IPS-15b (cell line): ENCODE measurements around the gene ASIP.
"Not testable (repeated sequence)": the region's sequence is repeated elsewhere in the genome, so short reads cannot be mapped to it uniquely, and the experiment has no call there.

Experiments used
- H3K27me3 ChIP-seq: one replicate; pipeline ENCODE4 v1.6.1; 2013; ENCODE audit warnings: low read length; ENCODE audit not compliant: control insufficient read depth, insufficient read depth
- H3K36me3 ChIP-seq: one replicate; pipeline ENCODE4 v1.6.1; 2013; ENCODE audit warnings: low read length; ENCODE audit not compliant: control insufficient read depth, insufficient read depth
- H3K4me1 ChIP-seq: one replicate; pipeline ENCODE4 v1.6.1; 2013; ENCODE audit warnings: mild to moderate bottlenecking, low read length; ENCODE audit not compliant: control insufficient read depth, insufficient read depth
- H3K4me3 ChIP-seq: one replicate; pipeline ENCODE4 v1.5.1; 2013; ENCODE audit warnings: low read depth, low read length
- H3K9ac ChIP-seq: one replicate; pipeline ENCODE4 v1.6.1; 2013; ENCODE audit warnings: low read depth, mild to moderate bottlenecking, low read length
- H3K9me3 ChIP-seq: one replicate; pipeline ENCODE4 v1.6.1; 2013; ENCODE audit warnings: mild to moderate bottlenecking, low read length; ENCODE audit not compliant: control insufficient read depth, insufficient read depth

Gene ASIP

GRCh38 chr20:34293119-34293518 lies 51.9 kb downstream of the ASIP start:
- no peaks in the 10 kb centered on the region for H3K9me3 ChIP-seq
- H3K27me3 ChIP-seq, result no peaks in the 10 kb centered on the region
- peaks cover 61% of the 10 kb centered on the region for H3K36me3 ChIP-seq
- no peak overlapping the region for H3K9ac ChIP-seq
- no peaks in the 10 kb centered on the region for H3K4me1 ChIP-seq
- H3K4me3 ChIP-seq, result no peak overlapping the region

DNA sequence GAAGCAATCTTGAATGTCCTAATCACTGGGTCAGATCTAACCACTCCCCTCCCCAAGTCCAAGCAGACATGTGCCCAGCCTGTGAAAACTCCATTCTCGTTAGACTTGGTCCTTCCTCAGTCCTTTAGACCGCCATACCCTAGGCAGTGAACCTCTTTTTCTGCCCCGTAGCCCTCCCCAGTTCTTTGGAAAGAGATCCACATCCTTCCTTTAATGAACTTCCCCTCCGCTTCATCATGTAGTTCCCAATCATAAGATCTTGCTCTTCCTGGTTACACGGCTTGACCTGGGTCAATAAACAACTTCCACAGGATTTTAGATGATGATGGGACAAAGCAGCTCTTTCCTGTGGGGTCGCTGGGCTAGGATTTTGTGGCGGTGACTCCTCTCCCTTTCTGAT lies 52.4 kb downstream of the ASIP start:
- no peak overlapping the region for H3K4me3 ChIP-seq
- H3K27me3 ChIP-seq, result no peaks in the 10 kb centered on the region
- H3K9me3 ChIP-seq, result no peaks in the 10 kb centered on the region
- no peaks in the 10 kb centered on the region for H3K4me1 ChIP-seq
- no peak overlapping the region for H3K9ac ChIP-seq
- peaks cover 58% of the 10 kb centered on the region for H3K36me3 ChIP-seq

GRCh38 chr20:34294563-34294962 lies 53.3 kb downstream of the ASIP start:
- Histone ChIP-seq H3K27me3 (no peaks in the 10 kb centered on the region), H3K4me1 (no peaks in the 10 kb centered on the region), H3K4me3 (no peak overlapping the region), H3K9ac (no peak overlapping the region), H3K9me3 (no peaks in the 10 kb centered on the region), H3K36me3 (peaks cover 58% of the 10 kb centered on the region)

GRCh38 chr20:34295284-34295683 lies 54.1 kb downstream of the ASIP start:
- H3K36me3 ChIP-seq, result peaks cover 52% of the 10 kb centered on the region
- H3K27me3 ChIP-seq, result no peaks in the 10 kb centered on the region
- H3K4me1 ChIP-seq, result no peaks in the 10 kb centered on the region
- no peak overlapping the region for H3K4me3 ChIP-seq
- H3K9me3 ChIP-seq, result no peaks in the 10 kb centered on the region
- no peak overlapping the region for H3K9ac ChIP-seq

- Histone ChIP-seq H3K36me3 (peaks cover 45% of the 10 kb centered on the region), H3K4me3 (no peak overlapping the region), H3K4me1 (peaks cover 10% of the 10 kb centered on the region), H3K27me3 (no peaks in the 10 kb centered on the region), H3K9me3 (no peaks in the 10 kb centered on the region), H3K9ac (no peak overlapping the region)
Measured at GRCh38 chr20:34296468-34296867, 55.2 kb downstream of the ASIP start.

GRCh38 chr20:34298294-34298784 lies 57.1 kb downstream of the ASIP start:
- not testable (repeated sequence) for H3K27me3 ChIP-seq, H3K9ac ChIP-seq, H3K9me3 ChIP-seq, H3K4me3 ChIP-seq
- Histone ChIP-seq H3K36me3 (peaks cover 27% of the 10 kb centered on the region), H3K4me1 (peaks cover 13% of the 10 kb centered on the region)

DNA sequence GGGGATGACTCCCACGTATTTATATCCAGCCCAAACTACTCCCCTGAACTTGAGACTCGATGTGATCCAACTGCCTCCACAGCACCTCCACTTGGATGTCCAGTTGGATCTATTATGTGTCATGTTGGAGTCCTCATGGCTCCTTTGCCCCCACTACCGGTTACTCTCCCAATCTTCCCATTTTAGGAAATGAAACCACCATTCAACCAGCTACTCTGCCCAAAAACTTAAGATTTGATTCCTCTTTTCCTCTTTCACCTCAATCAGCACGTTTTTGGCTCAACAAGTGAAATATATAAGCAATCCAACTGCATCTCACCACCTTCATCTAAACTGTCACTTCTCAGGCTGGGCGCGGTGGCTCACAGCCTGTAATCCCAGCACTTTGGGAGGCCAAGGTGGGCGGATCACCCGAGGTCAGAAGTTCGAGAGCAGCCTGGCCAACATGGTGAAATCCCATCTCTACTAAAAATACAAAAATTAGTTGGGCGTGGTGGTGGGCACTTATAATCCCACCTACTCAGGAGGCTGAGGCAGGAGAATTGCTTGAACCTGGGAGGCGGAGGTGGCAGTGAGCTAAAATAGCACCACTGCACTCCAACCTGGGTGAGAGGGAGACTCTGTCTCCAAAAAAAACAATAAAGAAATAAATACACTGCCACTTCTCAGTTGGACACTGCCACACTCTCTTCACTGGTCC lies 58.5 kb downstream of the ASIP start:
- Histone ChIP-seq H3K4me1 (peaks cover 13% of the 10 kb centered on the region), H3K36me3 (peaks cover 13% of the 10 kb centered on the region), H3K9me3 (no peaks in the 10 kb centered on the region), H3K27me3 (no peaks in the 10 kb centered on the region), H3K9ac (no peak overlapping the region), H3K4me3 (no peak overlapping the region)

- peaks cover 7% of the 10 kb centered on the region for H3K36me3 ChIP-seq
- H3K9ac ChIP-seq, result no peak overlapping the region
- no peaks in the 10 kb centered on the region for H3K27me3 ChIP-seq
- H3K4me3 ChIP-seq, result peak overlapping the region; percentile 67
- H3K9me3 ChIP-seq, result no peaks in the 10 kb centered on the region
- H3K4me1 ChIP-seq, result peaks cover 13% of the 10 kb centered on the region
Measured at GRCh38 chr20:34300256-34300806, 59.1 kb downstream of the ASIP start.

- H3K9me3 ChIP-seq, result no peaks in the 10 kb centered on the region
- H3K27me3 ChIP-seq, result no peaks in the 10 kb centered on the region
- H3K36me3 ChIP-seq, result peaks cover 6% of the 10 kb centered on the region
- H3K9ac ChIP-seq, result no peak overlapping the region
- H3K4me3 ChIP-seq, result peak overlapping the region; percentile 67
- peaks cover 13% of the 10 kb centered on the region for H3K4me1 ChIP-seq
Measured at GRCh38 chr20:34300809-34301586, 59.8 kb downstream of the ASIP start.

DNA sequence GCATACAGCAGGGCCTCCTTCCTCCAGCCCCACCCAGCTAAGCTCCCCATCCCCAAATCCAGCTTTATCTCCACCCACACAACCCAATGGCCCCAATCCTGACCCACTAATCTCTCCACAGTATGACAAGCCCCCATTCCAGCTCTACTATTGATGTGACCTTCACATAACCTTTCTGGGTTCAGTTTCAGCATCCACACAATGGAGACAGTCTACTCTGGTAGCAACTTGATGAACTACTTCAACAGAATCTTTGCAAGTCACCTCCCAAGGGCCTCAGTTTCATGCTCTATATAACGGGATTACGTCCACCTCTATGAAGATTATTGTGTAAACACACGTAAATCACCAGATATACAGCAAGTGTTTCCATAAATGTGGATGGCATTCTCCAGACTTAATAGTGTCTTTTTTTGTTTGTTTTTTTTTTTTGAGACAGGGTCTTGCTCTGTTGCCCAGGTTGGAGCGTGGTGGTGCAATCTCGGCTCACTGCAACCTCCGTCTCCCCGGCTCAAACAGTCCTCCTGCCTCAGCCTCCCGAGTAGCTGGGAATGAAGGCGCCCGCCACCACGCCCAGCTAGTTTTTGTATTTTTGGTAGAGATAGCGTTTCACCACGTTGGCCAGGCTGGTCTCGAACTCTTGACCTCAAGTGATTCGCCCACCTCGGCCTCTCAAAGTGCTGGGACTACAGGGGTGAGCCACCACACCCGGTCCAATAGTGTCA lies 60.5 kb downstream of the ASIP start:
- no peaks in the 10 kb centered on the region for H3K27me3 ChIP-seq
- peaks cover 6% of the 10 kb centered on the region for H3K36me3 ChIP-seq
- H3K4me3 ChIP-seq, result peak overlapping the region; percentile 67
- H3K9me3 ChIP-seq, result no peaks in the 10 kb centered on the region
- peak overlapping the region; percentile 94 for H3K9ac ChIP-seq
- H3K4me1 ChIP-seq, result peaks cover 13% of the 10 kb centered on the region

- no peaks in the 10 kb centered on the region for H3K27me3 ChIP-seq
- H3K9me3 ChIP-seq, result no peaks in the 10 kb centered on the region
- H3K4me1 ChIP-seq, result peaks cover 13% of the 10 kb centered on the region
- H3K9ac ChIP-seq, result peak overlapping the region; percentile 94
- H3K4me3 ChIP-seq, result peak overlapping the region; percentile 67
- H3K36me3 ChIP-seq, result peaks cover 6% of the 10 kb centered on the region
Measured at GRCh38 chr20:34302312-34302722, 61.1 kb downstream of the ASIP start.
